ENCODE results near the gene SNRPD2.
A peak's percentile ranks its signal among the peaks of the same experiment; 100 is the strongest.

GRCh38 chr19:45717131-45717982, 25.6 kb upstream of the SNRPD2 start:
- TF ChIP-seq CTCF (IDR thresholded peaks at IDR 0.05) (peak in 2 of 3 experiments; percentile 31 to 39), POLR2A (IDR thresholded peaks at IDR 0.05) (no peak)

Data from testis (tissue), 2 donors.